Peyer's patch (tissue), 4 donors: ENCODE measurements around the gene SLC2A9.

Source experiments
- POLR2A ChIP-seq, 2 donors: fragments of 450-650 bp; IDR thresholded peaks; one replicate each; pipeline ENCODE4 v1.5.1; 2017; ENCODE audit warnings: antibody characterized with exemption in 2 of 2, mild to moderate bottlenecking in 2 of 2, moderate library complexity in 2 of 2
- TF ChIP-seq, protein P1 (sequence below), 6 experiments: fragments of 450-650 bp in 4 of 6; fragments of 200-600 bp in 2 of 6; sonication (generic) in 1 of 6; IDR thresholded peaks; one replicate each; pipeline ENCODE4 v1.5.1; 2017 to 2019; ENCODE audit warnings: antibody characterized with exemption in 6 of 6, mild to moderate bottlenecking in 3 of 6, moderate library complexity in 1 of 6

DNA sequence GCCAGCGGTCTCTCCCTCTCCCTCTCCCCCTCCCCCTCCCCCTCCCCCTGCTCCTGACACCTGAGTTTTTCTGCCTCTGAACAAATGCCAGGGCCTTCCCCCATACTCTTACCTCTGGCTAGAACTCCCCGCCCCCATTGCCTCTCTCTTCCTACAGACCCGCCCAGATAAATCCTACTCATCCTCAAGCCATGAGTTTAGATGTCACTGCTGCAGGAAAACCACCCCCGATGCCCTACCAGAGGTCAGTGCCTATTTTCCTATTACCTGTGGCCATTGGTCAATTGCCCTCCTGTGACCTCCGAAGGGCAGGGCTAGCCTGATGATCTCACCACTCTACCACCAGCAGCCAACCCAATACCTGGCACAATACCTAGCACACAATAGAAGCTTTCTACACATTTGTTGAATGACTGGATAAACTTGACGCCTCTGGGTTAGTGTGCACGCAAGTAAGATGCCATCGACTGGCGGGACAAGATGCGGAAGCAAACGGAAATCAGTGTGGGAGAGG is 43.7 kb downstream of the SLC2A9 start:
- TF ChIP-seq, protein P1, sequence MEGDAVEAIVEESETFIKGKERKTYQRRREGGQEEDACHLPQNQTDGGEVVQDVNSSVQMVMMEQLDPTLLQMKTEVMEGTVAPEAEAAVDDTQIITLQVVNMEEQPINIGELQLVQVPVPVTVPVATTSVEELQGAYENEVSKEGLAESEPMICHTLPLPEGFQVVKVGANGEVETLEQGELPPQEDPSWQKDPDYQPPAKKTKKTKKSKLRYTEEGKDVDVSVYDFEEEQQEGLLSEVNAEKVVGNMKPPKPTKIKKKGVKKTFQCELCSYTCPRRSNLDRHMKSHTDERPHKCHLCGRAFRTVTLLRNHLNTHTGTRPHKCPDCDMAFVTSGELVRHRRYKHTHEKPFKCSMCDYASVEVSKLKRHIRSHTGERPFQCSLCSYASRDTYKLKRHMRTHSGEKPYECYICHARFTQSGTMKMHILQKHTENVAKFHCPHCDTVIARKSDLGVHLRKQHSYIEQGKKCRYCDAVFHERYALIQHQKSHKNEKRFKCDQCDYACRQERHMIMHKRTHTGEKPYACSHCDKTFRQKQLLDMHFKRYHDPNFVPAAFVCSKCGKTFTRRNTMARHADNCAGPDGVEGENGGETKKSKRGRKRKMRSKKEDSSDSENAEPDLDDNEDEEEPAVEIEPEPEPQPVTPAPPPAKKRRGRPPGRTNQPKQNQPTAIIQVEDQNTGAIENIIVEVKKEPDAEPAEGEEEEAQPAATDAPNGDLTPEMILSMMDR (IDR thresholded peaks at IDR 0.05): no peak
- TF ChIP-seq POLR2A (IDR thresholded peaks at IDR 0.05): no peak
